Spleen (tissue), 11 donors: ENCODE measurements around the gene ASTN1. TPM values are rescaled to one million over a fixed set of nuclear protein-coding genes. Genes with fewer than 3 reads are reported as not detected.

ENCODE experiments used
- DNase-seq: peaks from one replicate; pipeline ENCODE4 v3.0.0-alpha.2; 2020
- H3K27ac ChIP-seq, 8 donors: fragments of 200-600 bp; sonication (generic) in 7 of 8; 1 replicate in 4 of 8; 2 replicates in 4 of 8; pipeline versions ENCODE4 v1.5.0 to v1.8.0; 2016 to 2021; ENCODE audit warnings: inconsistent platforms in 4 of 8, mild to moderate bottlenecking in 4 of 8, moderate library complexity in 1 of 8
- H3K27me3 ChIP-seq, 7 donors: fragments of 200-600 bp; sonication (generic) in 6 of 7; replicated peaks in 1 of 7; 1 replicate in 4 of 7; 2 replicates in 3 of 7; pipeline versions ENCODE4 v1.5.0 to v1.8.0; 2016 to 2021; ENCODE audit warnings: inconsistent platforms in 3 of 7, mild to moderate bottlenecking in 1 of 7
- H3K36me3 ChIP-seq, 6 donors: fragments of 200-600 bp; sonication (generic) in 5 of 6; 1 replicate in 4 of 6; 2 replicates in 2 of 6; pipeline versions ENCODE4 v1.5.0 to v1.8.0; 2016 to 2021; ENCODE audit warnings: inconsistent platforms in 2 of 6
- H3K4me1 ChIP-seq, 6 donors: fragments of 200-600 bp; sonication (generic) in 5 of 6; 1 replicate in 3 of 6; 2 replicates in 3 of 6; pipeline versions ENCODE4 v1.5.0 to v1.8.0; 2016 to 2021; ENCODE audit warnings: inconsistent platforms in 3 of 6
- H3K4me3 ChIP-seq, 8 donors: fragments of 200-600 bp; sonication (generic) in 7 of 8; 1 replicate in 4 of 8; 2 replicates in 4 of 8; pipeline versions ENCODE4 v1.5.0 to v1.8.0; 2016 to 2021; ENCODE audit warnings: inconsistent platforms in 4 of 8, mild to moderate bottlenecking in 4 of 8, moderate library complexity in 2 of 8
- H3K9me3 ChIP-seq, 8 donors: fragments of 200-600 bp; sonication (generic) in 7 of 8; 1 replicate in 4 of 8; 2 replicates in 4 of 8; pipeline versions ENCODE4 v1.5.0 to v1.8.0; 2016 to 2021; ENCODE audit warnings: inconsistent platforms in 4 of 8
- POLR2A ChIP-seq, 3 donors: fragments of 450-650 bp; IDR thresholded peaks; one replicate each; pipeline ENCODE4 v1.5.1; 2017; ENCODE audit warnings: antibody characterized with exemption in 3 of 3, mild to moderate bottlenecking in 1 of 3
- POLR2AphosphoS5 ChIP-seq, 3 donors: sonication (generic); formaldehyde crosslinking; IDR thresholded peaks; one replicate each; pipeline ENCODE4 v1.5.1; 2017; ENCODE audit warnings: antibody characterized with exemption in 3 of 3
- WGBS, 5 donors: extraction: QIAGEN DNeasy Blood & Tissue Kit in 3 of 5; methylation state at CpG; one replicate each; pipeline versions ENCODE4 v1.1.5 to v1.1.7; 2013 to 2018; 5-methylcytosine and 5-hydroxymethylcytosine counted together
- intact Hi-C: fragments of 100-400 bp; cut with DNase I; formaldehyde crosslinking; loops from one replicate; pipeline ENCODE4 v1.15.0; 2023; ENCODE audit warnings: low total_unique reads
- polyA plus RNA-seq, 3 donors: library from polyadenylated mRNA; stranded (reverse); fragments of 200-250 nt; gene quantifications; one replicate each; pipeline ENCODE4 v1.2.1, GENCODE V29; 2013
- total RNA-seq, 7 donors: library from RNA; depleted of rRNA in 3 of 7; stranded (reverse); fragments of >200 nt in 3 of 7; fragmentation: NEBNext Ultra II Directional in 4 of 7; extraction: Animal tissue kit (Norgen Biotek cat#: 25700) in 4 of 7; gene quantifications; one replicate each; pipeline versions ENCODE4 v1.1.0 to v1.2.1, GENCODE V29; 2016 to 2021
- TF ChIP-seq, protein P1 (sequence below), 11 experiments: fragments of 200-600 bp in 7 of 11; fragments of 450-650 bp in 4 of 11; sonication (generic) in 4 of 11; IDR thresholded peaks in 8 of 11; conservative IDR thresholded peaks in 3 of 11; 1 replicate in 7 of 11; 2 replicates in 4 of 11; pipeline versions ENCODE4 v1.4.0 to v1.8.0; 2016 to 2021; ENCODE audit warnings: antibody characterized with exemption in 11 of 11, inconsistent platforms in 4 of 11, mild to moderate bottlenecking in 1 of 11
- donor health status: healthy with polysubstance abuse.
- donor health status: DM: no; HTN: no; CAD: no; lungs with moderate emphysema.
- donor health status: DM: no; HTN: no; CAD: no.
- donor health status: Bipolar disorder and iron deficiency.
- donor health status: healthy.
- donor health status: DM: no; HTN: no; CAD: no.
- donor health status: DM: yes; HTN: yes; CAD: no.

The ASTN1 gene
- total and polyA plus RNA-seq, 10 donors = 0.56 to 7.5 (median 4.2) TPM

DNA sequence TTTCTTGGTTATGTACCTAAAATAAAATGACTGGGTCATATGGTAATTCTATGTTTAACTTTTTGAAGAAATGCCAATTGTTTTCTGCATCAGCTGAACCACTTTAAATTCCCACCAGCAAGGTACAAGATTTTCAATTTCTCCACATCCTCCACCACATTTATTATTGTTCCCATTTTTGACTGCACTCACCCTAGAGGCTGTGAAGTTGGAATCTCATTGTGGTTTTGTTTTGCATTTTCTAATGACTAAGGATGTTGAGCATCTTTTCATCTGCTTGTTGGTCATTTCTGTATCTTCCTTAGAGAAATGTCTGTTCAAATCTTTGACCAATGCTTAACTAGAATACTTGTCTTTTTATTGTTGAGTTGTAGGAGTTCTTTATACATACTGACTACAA lies 72.5 kb downstream of the ASTN1 start:
- Histone ChIP-seq H3K27me3 (no peaks in the 10 kb centered on the region), H3K9me3 (no peaks in the 10 kb centered on the region), H3K27ac (no peak overlapping the region), H3K4me1 (no peaks in the 10 kb centered on the region), H3K4me3 (no peak overlapping the region), H3K36me3 (no peaks in the 10 kb centered on the region)
- no peak for DNase-seq
- intact Hi-C loops = no loop called here
- no peak for TF ChIP-seq POLR2AphosphoS5 (IDR thresholded peaks at IDR 0.05)
- TF ChIP-seq, protein P1, sequence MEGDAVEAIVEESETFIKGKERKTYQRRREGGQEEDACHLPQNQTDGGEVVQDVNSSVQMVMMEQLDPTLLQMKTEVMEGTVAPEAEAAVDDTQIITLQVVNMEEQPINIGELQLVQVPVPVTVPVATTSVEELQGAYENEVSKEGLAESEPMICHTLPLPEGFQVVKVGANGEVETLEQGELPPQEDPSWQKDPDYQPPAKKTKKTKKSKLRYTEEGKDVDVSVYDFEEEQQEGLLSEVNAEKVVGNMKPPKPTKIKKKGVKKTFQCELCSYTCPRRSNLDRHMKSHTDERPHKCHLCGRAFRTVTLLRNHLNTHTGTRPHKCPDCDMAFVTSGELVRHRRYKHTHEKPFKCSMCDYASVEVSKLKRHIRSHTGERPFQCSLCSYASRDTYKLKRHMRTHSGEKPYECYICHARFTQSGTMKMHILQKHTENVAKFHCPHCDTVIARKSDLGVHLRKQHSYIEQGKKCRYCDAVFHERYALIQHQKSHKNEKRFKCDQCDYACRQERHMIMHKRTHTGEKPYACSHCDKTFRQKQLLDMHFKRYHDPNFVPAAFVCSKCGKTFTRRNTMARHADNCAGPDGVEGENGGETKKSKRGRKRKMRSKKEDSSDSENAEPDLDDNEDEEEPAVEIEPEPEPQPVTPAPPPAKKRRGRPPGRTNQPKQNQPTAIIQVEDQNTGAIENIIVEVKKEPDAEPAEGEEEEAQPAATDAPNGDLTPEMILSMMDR (IDR thresholded peaks at IDR 0.05 in 8 of 11, conservative IDR thresholded peaks at IDR 0.05 in 3 of 11) = no peak
- TF ChIP-seq POLR2A (IDR thresholded peaks at IDR 0.05) = no peak

DNA sequence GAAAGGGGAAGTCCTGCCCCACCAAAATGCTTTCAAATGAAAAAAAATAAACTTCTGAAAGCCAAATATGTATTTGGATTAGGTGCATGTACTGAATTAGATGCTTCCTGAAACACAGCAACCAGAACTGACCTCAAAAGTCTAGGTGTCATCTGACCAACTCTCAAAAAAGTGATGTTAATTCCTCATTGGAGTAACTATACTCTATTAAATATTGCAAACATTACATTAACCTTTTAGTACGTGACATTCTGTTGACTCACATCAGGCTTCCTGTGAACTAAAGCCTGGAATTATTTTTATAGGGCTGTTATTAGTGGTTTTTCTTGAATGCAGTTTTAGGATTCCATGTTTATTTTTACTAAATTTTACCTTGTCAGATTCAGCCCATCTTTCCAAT lies 73.5 kb downstream of the ASTN1 start:
- 72 to 86% (median 75%) methylated on average over 1 of the region's 1 CpG for WGBS, 5 donors
- no peak overlapping the region for H3K27ac ChIP-seq
- TF ChIP-seq POLR2AphosphoS5 (IDR thresholded peaks at IDR 0.05) = no peak
- TF ChIP-seq, protein P1 (IDR thresholded peaks at IDR 0.05 in 8 of 11, conservative IDR thresholded peaks at IDR 0.05 in 3 of 11) = no peak
- TF ChIP-seq POLR2A (IDR thresholded peaks at IDR 0.05) = no peak

DNA sequence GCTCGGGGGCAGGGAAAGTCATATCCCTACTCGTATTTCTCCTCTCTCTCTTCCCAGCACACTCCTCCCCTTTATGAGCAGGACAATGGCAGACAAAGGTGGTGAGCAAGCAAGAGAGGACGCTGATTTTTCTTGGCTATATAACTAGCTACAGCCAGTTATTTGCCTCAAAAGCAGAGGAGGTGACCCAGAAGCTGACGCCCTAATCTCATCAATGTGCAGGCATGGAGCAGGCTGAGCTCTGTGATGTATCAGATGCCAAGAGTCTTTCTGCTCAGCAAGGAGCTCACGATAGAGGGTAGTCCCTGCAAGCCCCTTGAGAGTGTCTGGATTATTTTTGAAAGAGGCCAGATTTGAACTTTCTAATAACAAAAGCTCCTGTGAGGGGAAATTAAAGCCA lies 75.5 kb downstream of the ASTN1 start:
- no peak for DNase-seq
- Histone ChIP-seq H3K27ac (no peak overlapping the region), H3K4me1 (no peaks in the 10 kb centered on the region), H3K27me3 (no peaks in the 10 kb centered on the region), H3K9me3 (no peaks in the 10 kb centered on the region), H3K4me3 (no peak overlapping the region), H3K36me3 (no peaks in the 10 kb centered on the region)
- intact Hi-C loops = no loop called here
- TF ChIP-seq POLR2A (IDR thresholded peaks at IDR 0.05) (no peak), POLR2AphosphoS5 (IDR thresholded peaks at IDR 0.05) (no peak)
- TF ChIP-seq, protein P1 (IDR thresholded peaks at IDR 0.05 in 8 of 11, conservative IDR thresholded peaks at IDR 0.05 in 3 of 11) = no peak
- WGBS, 5 donors = 67 to 78% (median 71%) methylated on average over 5 of the region's 5 CpGs

More for the DNA sequence above, 73.5 kb downstream of the ASTN1 start:
- Histone ChIP-seq H3K9me3 (no peaks in the 10 kb centered on the region), H3K27me3 (no peaks in the 10 kb centered on the region), H3K4me1 (no peaks in the 10 kb centered on the region), H3K36me3 (no peaks in the 10 kb centered on the region), H3K4me3 (no peak overlapping the region)
- intact Hi-C loops = no loop called here
- no peak for DNase-seq

DNA sequence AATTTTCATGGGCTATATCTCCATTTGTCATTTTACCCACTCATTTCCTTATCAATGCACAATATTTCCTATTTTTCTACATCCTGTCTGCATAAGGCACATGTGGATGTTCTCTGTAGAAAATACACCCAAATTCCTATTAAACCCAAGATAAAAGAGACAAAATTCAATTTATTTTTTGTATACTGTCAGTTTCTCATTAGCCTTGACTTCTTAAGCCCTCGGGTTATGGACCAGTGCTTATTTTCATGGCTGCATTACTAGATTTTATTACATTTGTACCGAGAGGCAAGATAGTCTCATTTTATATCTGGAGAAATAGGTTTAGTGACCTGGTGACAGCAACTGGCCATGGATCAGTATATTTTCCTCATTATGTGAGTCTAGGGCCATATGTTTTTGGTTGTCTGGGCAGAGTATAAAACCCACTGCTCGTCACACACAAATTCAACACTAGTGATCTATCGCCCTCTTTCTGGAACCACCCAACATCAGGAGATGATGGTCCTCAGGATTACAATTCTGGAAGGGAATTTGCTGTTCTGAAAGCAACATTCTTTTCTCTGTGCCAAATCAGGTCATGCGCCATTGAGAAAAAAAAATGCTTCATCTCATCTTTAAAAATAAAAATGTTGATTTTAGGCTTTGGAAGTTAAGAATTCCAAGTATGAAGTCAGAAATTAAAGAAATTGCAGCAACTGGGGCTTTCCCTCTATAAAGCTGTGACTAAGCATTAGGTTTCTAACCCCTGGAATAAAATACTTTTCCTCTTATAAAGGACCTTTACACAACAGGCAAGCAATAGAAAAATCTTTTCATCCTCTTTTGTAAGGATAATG lies 81.4 kb downstream of the ASTN1 start:
- no peak for DNase-seq
- intact Hi-C loops = no loop called here
- Histone ChIP-seq H3K4me1 (no peaks in the 10 kb centered on the region), H3K4me3 (no peak overlapping the region), H3K27me3 (no peaks in the 10 kb centered on the region), H3K27ac (no peak overlapping the region), H3K36me3 (no peaks in the 10 kb centered on the region), H3K9me3 (no peaks in the 10 kb centered on the region)
- WGBS, 5 donors = 84 to 91% (median 85%) methylated on average over 5 of the region's 5 CpGs
- TF ChIP-seq POLR2AphosphoS5 (IDR thresholded peaks at IDR 0.05) (no peak), POLR2A (IDR thresholded peaks at IDR 0.05) (no peak)
- TF ChIP-seq, protein P1 (IDR thresholded peaks at IDR 0.05 in 8 of 11, conservative IDR thresholded peaks at IDR 0.05 in 3 of 11) = no peak
